Activated naive CD8-positive, alpha-beta T cell treated with anti-CD3 and anti-CD28 coated beads, Interleukin-2, amount 10 ng/mL, durations not matched to agents 7 days and 5 days (primary cell): ENCODE results near the gene SPINK2. TPM values are rescaled to one million over a fixed set of nuclear protein-coding genes. Genes with fewer than 3 reads are reported as not detected.

ENCODE experiments used
- ATAC-seq: fragments of 150-1000 bp; cut with Tn5 transposase; one replicate; pipeline ENCODE4 v1.10.0; 2021; ENCODE audit warnings: low read depth, moderate library complexity
- POLR2A ChIA-PET: fragments of 350-600 bp; sonication (Branson Sonifier 250); formaldehyde crosslinking; loops from one replicate; lab custom pipeline; 2021; ENCODE audit warnings: antibody characterized with exemption; lab: Charles Lee
- DNase-seq: peaks from one replicate; pipeline ENCODE4 v3.0.0; 2021
- H3K27ac Mint-ChIP-seq: one replicate; pipeline ENCODE4 v1.8.0; 2022; ENCODE audit warnings: mild to moderate bottlenecking, mixed read lengths
- H3K27me3 Mint-ChIP-seq: one replicate; pipeline ENCODE4 v1.8.0; 2022; ENCODE audit warnings: mild to moderate bottlenecking, moderate library complexity, mixed read lengths
- H3K36me3 Mint-ChIP-seq: one replicate; pipeline ENCODE4 v1.8.0; 2021; ENCODE audit warnings: mild to moderate bottlenecking, mixed read lengths
- H3K4me1 Mint-ChIP-seq: one replicate; pipeline ENCODE4 v1.8.0; 2021; ENCODE audit warnings: mixed read lengths
- H3K4me3 Mint-ChIP-seq: one replicate; pipeline ENCODE4 v1.8.0; 2022; ENCODE audit warnings: mild to moderate bottlenecking, moderate library complexity, mixed read lengths
- H3K9me3 Mint-ChIP-seq: one replicate; pipeline ENCODE4 v1.8.0; 2021; ENCODE audit warnings: mixed read lengths
- total RNA-seq, 2 experiments: library from RNA; stranded (reverse); gene quantifications; one replicate each; pipeline ENCODE4 v1.2.3, GENCODE V29; 2021

The SPINK2 gene
- total RNA-seq, 2 experiments from 2014 or later: 7.5 to 9.8 TPM

- no peak overlapping the region for H3K27ac Mint-ChIP-seq
- no peak overlapping the region for H3K4me3 Mint-ChIP-seq
- peaks cover 16% of the 10 kb centered on the region for H3K4me1 Mint-ChIP-seq
- POLR2A ChIA-PET: no interaction called here
- ATAC-seq (peak; percentile 39), DNase-seq (no peak)
- H3K27me3 Mint-ChIP-seq: peaks cover 5% of the 10 kb centered on the region
- H3K36me3 Mint-ChIP-seq: no peaks in the 10 kb centered on the region
- H3K9me3 Mint-ChIP-seq: peaks cover 3% of the 10 kb centered on the region
Observed at GRCh38 chr4:56828784-56829535, 7.5 kb upstream of the SPINK2 start.

GRCh38 chr4:56823933-56824600, 2.6 kb upstream of the SPINK2 start:
- POLR2A ChIA-PET: no interaction called here
- H3K9me3 Mint-ChIP-seq: peaks cover 8% of the 10 kb centered on the region
- peaks cover 6% of the 10 kb centered on the region for H3K36me3 Mint-ChIP-seq
- H3K4me3 Mint-ChIP-seq: no peak overlapping the region
- H3K4me1 Mint-ChIP-seq: peaks cover 18% of the 10 kb centered on the region
- no peak overlapping the region for H3K27ac Mint-ChIP-seq
- no peak for ATAC-seq
- DNase-seq: no peak
- H3K27me3 Mint-ChIP-seq: peaks cover 24% of the 10 kb centered on the region

- H3K4me1 Mint-ChIP-seq: peaks cover 32% of the 10 kb centered on the region
- DNase-seq: no peak
- peak overlapping the region; percentile 64 for H3K4me3 Mint-ChIP-seq
- ATAC-seq: no peak
- POLR2A ChIA-PET: no interaction called here
- peaks cover 21% of the 10 kb centered on the region for H3K27me3 Mint-ChIP-seq
- H3K36me3 Mint-ChIP-seq: peaks cover 9% of the 10 kb centered on the region
- H3K9me3 Mint-ChIP-seq: peaks cover 5% of the 10 kb centered on the region
- peak overlapping the region; percentile 97 for H3K27ac Mint-ChIP-seq
Observed at GRCh38 chr4:56818797-56819196, 2.7 kb downstream of the SPINK2 start.

GRCh38 chr4:56817840-56818491, 3.5 kb downstream of the SPINK2 start:
- Mint-ChIP-seq H3K9me3 (peaks cover 5% of the 10 kb centered on the region), H3K36me3 (peaks cover 9% of the 10 kb centered on the region), H3K27me3 (peaks cover 15% of the 10 kb centered on the region), H3K4me3 (peak overlapping the region; percentile 64), H3K27ac (peak overlapping the region; percentile 97), H3K4me1 (peaks cover 32% of the 10 kb centered on the region)
- DNase-seq (peak; percentile 45), ATAC-seq (peak; percentile 86)
- POLR2A ChIA-PET: interaction anchor here (0.7 kb wide), 2 partner anchors 160 to 164 kb away, joined by 3 read pairs; no protein-coding TSS in a partner anchor

GRCh38 chr4:56806666-56807065, 14.8 kb downstream of the SPINK2 start:
- DNase-seq: no peak
- no peaks in the 10 kb centered on the region for H3K27me3 Mint-ChIP-seq
- no peak for ATAC-seq
- no peaks in the 10 kb centered on the region for H3K9me3 Mint-ChIP-seq
- H3K4me3 Mint-ChIP-seq: no peak overlapping the region
- H3K27ac Mint-ChIP-seq: no peak overlapping the region
- peaks cover 3% of the 10 kb centered on the region for H3K36me3 Mint-ChIP-seq
- H3K4me1 Mint-ChIP-seq: peaks cover 27% of the 10 kb centered on the region
- POLR2A ChIA-PET: no interaction called here

GRCh38 chr4:56804551-56804950, 16.9 kb downstream of the SPINK2 start:
- ATAC-seq: no peak
- Mint-ChIP-seq H3K9me3 (no peaks in the 10 kb centered on the region), H3K36me3 (peaks cover 3% of the 10 kb centered on the region), H3K27me3 (no peaks in the 10 kb centered on the region), H3K4me3 (peak overlapping the region; percentile 71), H3K4me1 (peaks cover 28% of the 10 kb centered on the region), H3K27ac (peak overlapping the region; percentile 60)
- POLR2A ChIA-PET: interaction anchor here (1.5 kb wide), 1 partner anchor 369 kb away, joined by 3 read pairs; the partner anchor contains the start of gene PPAT
- no peak for DNase-seq

GRCh38 chr4:56803471-56803870, 18.0 kb downstream of the SPINK2 start:
- H3K4me1 Mint-ChIP-seq: peaks cover 31% of the 10 kb centered on the region
- H3K27ac Mint-ChIP-seq: peak overlapping the region; percentile 71
- peaks cover 6% of the 10 kb centered on the region for H3K27me3 Mint-ChIP-seq
- POLR2A ChIA-PET: interaction anchor here (1.2 kb wide), 1 partner anchor 33 kb away, joined by 7 read pairs; no protein-coding TSS in a partner anchor
- DNase-seq (no peak), ATAC-seq (peak; percentile 57)
- peak overlapping the region; percentile 67 for H3K4me3 Mint-ChIP-seq
- H3K36me3 Mint-ChIP-seq: peaks cover 3% of the 10 kb centered on the region
- no peaks in the 10 kb centered on the region for H3K9me3 Mint-ChIP-seq

GRCh38 chr4:56799824-56800756, 21.4 kb downstream of the SPINK2 start:
- Mint-ChIP-seq H3K4me3 (peak overlapping the region; percentile 87), H3K36me3 (no peaks in the 10 kb centered on the region), H3K9me3 (no peaks in the 10 kb centered on the region), H3K27me3 (peaks cover 9% of the 10 kb centered on the region), H3K4me1 (peaks cover 23% of the 10 kb centered on the region), H3K27ac (peak overlapping the region; percentile 53)
- DNase-seq (peak; percentile 80), ATAC-seq (peak; percentile 93)
- POLR2A ChIA-PET: interaction anchor here (0.6 to 1.6 kb wide), 5 partner anchors 33 to 505 kb away, joined by 3 to 4 read pairs (median 3); no protein-coding TSS in a partner anchor

- Mint-ChIP-seq H3K4me3 (peak overlapping the region; percentile 87), H3K27me3 (peaks cover 9% of the 10 kb centered on the region), H3K27ac (no peak overlapping the region), H3K9me3 (no peaks in the 10 kb centered on the region), H3K4me1 (peaks cover 17% of the 10 kb centered on the region), H3K36me3 (no peaks in the 10 kb centered on the region)
- ATAC-seq: no peak
- POLR2A ChIA-PET: interaction anchor here (0.8 to 1.6 kb wide), 3 partner anchors 32 to 42 kb away, joined by 3 to 4 read pairs (median 3); no protein-coding TSS in a partner anchor
- no peak for DNase-seq
Observed at GRCh38 chr4:56799161-56799759, 22.2 kb downstream of the SPINK2 start.

- Mint-ChIP-seq H3K9me3 (no peaks in the 10 kb centered on the region), H3K27ac (no peak overlapping the region), H3K4me3 (no peak overlapping the region), H3K36me3 (no peaks in the 10 kb centered on the region), H3K27me3 (peaks cover 9% of the 10 kb centered on the region), H3K4me1 (peaks cover 5% of the 10 kb centered on the region)
- POLR2A ChIA-PET: no interaction called here
- DNase-seq (no peak), ATAC-seq (no peak)
Observed at GRCh38 chr4:56796211-56796610, 25.3 kb downstream of the SPINK2 start.

GRCh38 chr4:56791316-56791715, 30.2 kb downstream of the SPINK2 start:
- DNase-seq (no peak), ATAC-seq (no peak)
- no peaks in the 10 kb centered on the region for H3K4me1 Mint-ChIP-seq
- H3K27me3 Mint-ChIP-seq: peaks cover 6% of the 10 kb centered on the region
- H3K4me3 Mint-ChIP-seq: no peak overlapping the region
- H3K9me3 Mint-ChIP-seq: no peaks in the 10 kb centered on the region
- POLR2A ChIA-PET: no interaction called here
- no peak overlapping the region for H3K27ac Mint-ChIP-seq
- H3K36me3 Mint-ChIP-seq: no peaks in the 10 kb centered on the region

GRCh38 chr4:56790691-56791091, 30.8 kb downstream of the SPINK2 start:
- peaks cover 4% of the 10 kb centered on the region for H3K27me3 Mint-ChIP-seq
- ATAC-seq (no peak), DNase-seq (no peak)
- no peaks in the 10 kb centered on the region for H3K9me3 Mint-ChIP-seq
- H3K27ac Mint-ChIP-seq: no peak overlapping the region
- no peaks in the 10 kb centered on the region for H3K4me1 Mint-ChIP-seq
- H3K36me3 Mint-ChIP-seq: no peaks in the 10 kb centered on the region
- H3K4me3 Mint-ChIP-seq: no peak overlapping the region
- POLR2A ChIA-PET: no interaction called here
